ENCODE measurements around the gene UXS1. TPM values are rescaled to one million over a fixed set of nuclear protein-coding genes. Genes with fewer than 3 reads are reported as not detected.

UXS1 gene
- total RNA-seq, 4 donors from 2014 or later, result 8.0 to 46.9 (median 18.4) TPM

- ATAC-seq, result peak; percentile 69 to 70
- Histone ChIP-seq H3K9me3 (no peaks in the 10 kb centered on the region), H3K27ac (no peak overlapping the region), H3K4me1 (peaks cover 2 to 8% of the 10 kb centered on the region in 2 donors), H3K4me3 (peak overlapping the region; percentile 48 to 60 (median 59)), H3K27me3 (no peaks in the 10 kb centered on the region), H3K36me3 (no peaks in the 10 kb centered on the region)
- peak in 1 of 2 donors; percentile 21 for DNase-seq
- in situ Hi-C loops (cut with MboI; ENCODE audit: low sequenced_read_pairs in 4 of 4), result no loop called here
- intact Hi-C loops (cut with DNase I; ENCODE audit: low total_unique reads), result loop anchor here (10.0 kb wide), 1 partner anchor 491 kb away; no protein-coding TSS in a partner anchor
- TF ChIP-seq POLR2A (IDR thresholded peaks at IDR 0.05), result no peak
- no peak for TF ChIP-seq CTCF (IDR thresholded peaks at IDR 0.05 in 4 of 5, conservative IDR thresholded peaks at IDR 0.05 in 1 of 5)
Measured at GRCh38 chr2:106065983-106066820, 127.9 kb downstream of the UXS1 start.

- intact Hi-C loops (cut with DNase I; ENCODE audit: low total_unique reads) (loop anchor here (10.0 kb wide), 1 partner anchor 491 kb away; no protein-coding TSS in a partner anchor), in situ Hi-C loops (cut with MboI; ENCODE audit: low sequenced_read_pairs in 4 of 4) (no loop called here)
- TF ChIP-seq POLR2A (IDR thresholded peaks at IDR 0.05), result no peak
- no peak for TF ChIP-seq CTCF (IDR thresholded peaks at IDR 0.05 in 4 of 5, conservative IDR thresholded peaks at IDR 0.05 in 1 of 5)
- no peaks in the 10 kb centered on the region for H3K36me3 ChIP-seq
- peak overlapping the region; percentile 48 to 60 (median 59) for H3K4me3 ChIP-seq
- ATAC-seq (peak in 1 of 2 donors; percentile 15), DNase-seq (no peak)
- peaks cover 2 to 8% of the 10 kb centered on the region in 2 donors for H3K4me1 ChIP-seq
- no peak overlapping the region for H3K27ac ChIP-seq
- H3K27me3 ChIP-seq, result no peaks in the 10 kb centered on the region
- no peaks in the 10 kb centered on the region for H3K9me3 ChIP-seq
Measured at GRCh38 chr2:106065268-106065982, 128.7 kb downstream of the UXS1 start.

- peaks cover 2 to 8% of the 10 kb centered on the region in 2 donors for H3K4me1 ChIP-seq
- H3K27ac ChIP-seq, result no peak overlapping the region
- no peaks in the 10 kb centered on the region for H3K27me3 ChIP-seq
- H3K36me3 ChIP-seq, result no peaks in the 10 kb centered on the region
- no peak for DNase-seq
- in situ Hi-C loops (cut with MboI; ENCODE audit: low sequenced_read_pairs in 4 of 4) (no loop called here), intact Hi-C loops (cut with DNase I; ENCODE audit: low total_unique reads) (loop anchor here (10.0 kb wide), 1 partner anchor 488 kb away; no protein-coding TSS in a partner anchor)
- no peak for ATAC-seq
- no peak overlapping the region for H3K4me3 ChIP-seq
- no peaks in the 10 kb centered on the region for H3K9me3 ChIP-seq
- TF ChIP-seq POLR2A (IDR thresholded peaks at IDR 0.05) (no peak), CTCF (IDR thresholded peaks at IDR 0.05 in 4 of 5, conservative IDR thresholded peaks at IDR 0.05 in 1 of 5) (no peak)
Measured at GRCh38 chr2:106063181-106063580, 130.9 kb downstream of the UXS1 start.

- no peaks in the 10 kb centered on the region for H3K9me3 ChIP-seq
- DNase-seq (no peak), ATAC-seq (no peak)
- in situ Hi-C loops (cut with MboI; ENCODE audit: low sequenced_read_pairs in 4 of 4), result no loop called here
- H3K27me3 ChIP-seq, result no peaks in the 10 kb centered on the region
- H3K4me1 ChIP-seq, result peaks cover 2 to 8% of the 10 kb centered on the region in 2 donors
- H3K36me3 ChIP-seq, result no peaks in the 10 kb centered on the region
- TF ChIP-seq POLR2A (IDR thresholded peaks at IDR 0.05) (no peak), CTCF (IDR thresholded peaks at IDR 0.05 in 4 of 5, conservative IDR thresholded peaks at IDR 0.05 in 1 of 5) (no peak)
- no peak overlapping the region for H3K27ac ChIP-seq
- intact Hi-C loops (cut with DNase I; ENCODE audit: low total_unique reads), result loop anchor here (10.0 kb wide), 1 partner anchor 488 kb away; no protein-coding TSS in a partner anchor
- H3K4me3 ChIP-seq, result no peak overlapping the region
Measured at GRCh38 chr2:106062627-106063026, 131.5 kb downstream of the UXS1 start.

All from gastrocnemius medialis (tissue), 4 donors.